Uterus (tissue), 4 donors: ENCODE data around the gene MTHFR. TPM values are rescaled to one million over a fixed set of nuclear protein-coding genes. Genes with fewer than 3 reads are reported as not detected.
A peak's percentile ranks its signal among the peaks of the same experiment; 100 is the strongest.

ENCODE experiments used
- DNase-seq, 2 donors: peaks; one replicate each; pipeline ENCODE4 v3.0.0-alpha.2; 2019 to 2020
- H3K27ac ChIP-seq, 2 donors: fragments of 200-600 bp; sonication (generic); 1 replicate in 1 of 2; 2 replicates in 1 of 2; pipeline ENCODE4 v1.5.1; 2016 to 2018
- H3K27me3 ChIP-seq, 2 donors: fragments of 200-600 bp; sonication (generic); one replicate each; pipeline ENCODE4 v1.5.1; 2018 to 2019; ENCODE audit warnings: control low read depth in 1 of 2
- H3K36me3 ChIP-seq, 2 donors: fragments of 200-600 bp; sonication (generic); one replicate each; pipeline ENCODE4 v1.5.1; 2019; ENCODE audit warnings: control low read depth in 1 of 2
- H3K4me1 ChIP-seq, 2 donors: fragments of 200-600 bp; sonication (generic); one replicate each; pipeline ENCODE4 v1.5.1; 2018 to 2019; ENCODE audit warnings: control low read depth in 1 of 2
- H3K4me3 ChIP-seq, 2 donors: fragments of 200-600 bp; sonication (generic); 1 replicate in 1 of 2; 2 replicates in 1 of 2; pipeline ENCODE4 v1.5.1; 2018 to 2019; ENCODE audit warnings: mild to moderate bottlenecking in 1 of 2
- H3K9me3 ChIP-seq, 2 donors: fragments of 200-600 bp; sonication (generic); one replicate each; pipeline ENCODE4 v1.5.1; 2019; ENCODE audit warnings: control low read depth in 1 of 2
- POLR2A ChIP-seq, 2 donors: fragments of 450-650 bp; IDR thresholded peaks; one replicate each; pipeline ENCODE4 v1.6.1; 2016; ENCODE audit warnings: antibody characterized with exemption in 2 of 2, mild to moderate bottlenecking in 1 of 2, moderate library complexity in 1 of 2
- intact Hi-C: fragments of 100-400 bp; cut with DNase I; formaldehyde crosslinking; loops from one replicate; pipeline ENCODE4 v1.15.1; 2023; ENCODE audit warnings: low total_unique reads
- total RNA-seq, 4 donors: library from RNA; depleted of rRNA in 3 of 4; stranded (reverse); fragments of >200 nt in 3 of 4; gene quantifications; one replicate each; pipeline versions ENCODE4 v1.1.0 to v1.2.4, GENCODE V29; 2014 to 2023
- TF ChIP-seq, protein P1 (sequence below), 4 experiments: fragments of 200-600 bp in 2 of 4; fragments of 450-650 bp in 2 of 4; sonication (generic) in 2 of 4; IDR thresholded peaks; one replicate each; pipeline ENCODE4 v1.5.1; 2016 to 2019; ENCODE audit warnings: antibody characterized with exemption in 4 of 4, mild to moderate bottlenecking in 2 of 4, moderate library complexity in 1 of 4
- donor health status: DM: yes; HTN: yes; CAD: no.

The MTHFR gene
- total RNA-seq, 4 donors from 2014 or later: 15.0 to 56.8 (median 29.9) TPM

DNA sequence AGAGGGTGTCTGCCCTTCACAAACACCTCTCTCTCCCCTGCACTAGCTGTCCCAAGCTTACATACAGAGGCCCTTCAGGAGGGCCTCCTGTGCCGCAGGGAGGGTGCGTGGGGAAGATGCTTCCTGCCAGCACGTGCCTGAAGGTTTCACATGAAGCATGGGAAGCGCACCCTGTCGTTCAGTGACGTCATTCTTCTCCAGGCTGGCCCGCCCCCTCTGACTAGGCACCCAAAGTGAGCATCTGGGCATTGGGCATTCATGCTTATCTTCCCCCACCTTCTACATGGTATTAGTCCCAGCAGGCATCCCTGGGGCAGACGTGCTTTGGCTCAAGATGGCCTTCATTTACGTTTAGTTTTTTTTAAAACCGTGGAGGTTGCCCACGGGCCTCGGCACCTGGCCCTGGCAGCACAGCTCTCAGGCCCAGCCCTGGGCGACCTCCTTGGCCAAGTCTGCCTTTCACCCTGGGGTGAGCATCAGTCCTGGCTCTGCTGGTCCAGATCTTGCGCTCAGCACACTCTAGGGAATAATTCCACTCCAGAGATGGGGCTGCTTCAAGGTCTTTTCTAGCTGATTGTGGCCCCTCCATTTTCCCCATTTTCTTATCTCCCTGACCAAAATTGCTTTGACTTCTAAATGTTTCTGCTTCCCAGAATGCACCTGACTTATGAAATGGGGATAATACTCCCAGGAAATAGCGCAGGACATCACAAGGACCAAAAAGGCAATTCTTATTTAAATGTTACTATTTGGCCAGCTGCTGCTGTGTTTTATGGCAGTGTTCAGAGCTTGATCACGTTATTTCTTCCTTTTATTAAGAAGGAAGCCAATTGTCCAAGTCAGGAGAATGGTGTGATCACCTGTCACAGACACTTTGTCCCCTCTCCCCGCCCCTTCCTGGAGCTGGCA, 35.7 kb upstream of the MTHFR start:
- intact Hi-C loops: no loop called here
- Histone ChIP-seq H3K36me3 (no peaks in the 10 kb centered on the region), H3K27me3 (no peaks in the 10 kb centered on the region), H3K4me1 (no peaks in the 10 kb centered on the region), H3K9me3 (no peaks in the 10 kb centered on the region), H3K27ac (no peak overlapping the region), H3K4me3 (no peak overlapping the region)
- TF ChIP-seq, protein P1, sequence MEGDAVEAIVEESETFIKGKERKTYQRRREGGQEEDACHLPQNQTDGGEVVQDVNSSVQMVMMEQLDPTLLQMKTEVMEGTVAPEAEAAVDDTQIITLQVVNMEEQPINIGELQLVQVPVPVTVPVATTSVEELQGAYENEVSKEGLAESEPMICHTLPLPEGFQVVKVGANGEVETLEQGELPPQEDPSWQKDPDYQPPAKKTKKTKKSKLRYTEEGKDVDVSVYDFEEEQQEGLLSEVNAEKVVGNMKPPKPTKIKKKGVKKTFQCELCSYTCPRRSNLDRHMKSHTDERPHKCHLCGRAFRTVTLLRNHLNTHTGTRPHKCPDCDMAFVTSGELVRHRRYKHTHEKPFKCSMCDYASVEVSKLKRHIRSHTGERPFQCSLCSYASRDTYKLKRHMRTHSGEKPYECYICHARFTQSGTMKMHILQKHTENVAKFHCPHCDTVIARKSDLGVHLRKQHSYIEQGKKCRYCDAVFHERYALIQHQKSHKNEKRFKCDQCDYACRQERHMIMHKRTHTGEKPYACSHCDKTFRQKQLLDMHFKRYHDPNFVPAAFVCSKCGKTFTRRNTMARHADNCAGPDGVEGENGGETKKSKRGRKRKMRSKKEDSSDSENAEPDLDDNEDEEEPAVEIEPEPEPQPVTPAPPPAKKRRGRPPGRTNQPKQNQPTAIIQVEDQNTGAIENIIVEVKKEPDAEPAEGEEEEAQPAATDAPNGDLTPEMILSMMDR (IDR thresholded peaks at IDR 0.05): no peak
- no peak for TF ChIP-seq POLR2A (IDR thresholded peaks at IDR 0.05)
- DNase-seq: no peak

DNA sequence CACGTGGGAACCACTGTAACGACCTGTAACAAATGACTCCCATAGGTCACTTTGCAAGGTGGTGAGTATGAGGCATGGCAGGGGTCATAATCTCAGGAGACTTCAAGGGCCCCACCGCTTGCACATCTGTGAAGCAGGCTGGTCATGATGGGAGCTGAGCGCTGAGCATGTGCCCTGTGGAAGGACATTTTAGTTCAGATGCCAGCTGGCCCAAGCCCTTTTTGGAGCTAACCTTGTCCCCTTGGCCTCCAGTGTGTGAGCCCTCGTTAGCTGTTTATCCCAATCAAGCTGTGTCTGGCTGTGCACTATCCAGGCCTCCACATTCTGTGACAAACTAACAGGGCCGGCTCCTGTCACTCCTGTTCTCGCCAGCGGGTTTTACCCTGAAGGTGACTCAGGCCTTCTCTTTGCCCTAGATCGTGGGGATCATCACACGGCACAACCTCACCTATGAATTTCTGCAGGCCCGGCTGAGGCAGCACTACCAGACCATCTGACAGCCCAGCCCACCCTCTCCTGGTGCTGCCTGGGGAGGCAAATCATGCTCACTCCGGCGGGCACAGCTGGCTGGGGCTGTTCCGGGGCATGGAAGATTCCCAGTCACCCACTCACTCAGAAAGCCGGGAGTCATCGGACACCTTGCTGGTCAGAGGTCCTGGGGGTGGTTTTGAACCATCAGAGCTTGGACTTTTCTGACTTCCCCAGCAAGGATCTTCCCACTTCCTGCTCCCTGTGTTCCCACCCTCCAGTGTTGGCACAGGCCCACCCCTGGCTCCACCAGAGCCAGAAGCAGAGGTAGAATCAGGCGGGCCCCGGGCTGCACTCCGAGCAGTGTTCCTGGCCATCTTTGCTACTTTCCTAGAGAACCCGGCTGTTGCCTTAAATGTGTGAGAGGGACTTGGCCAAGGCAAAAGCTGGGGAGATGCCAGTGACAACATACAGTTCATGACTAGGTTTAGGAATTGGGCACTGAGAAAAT, 34.3 kb upstream of the MTHFR start:
- no peak for DNase-seq
- no peak overlapping the region for H3K27ac ChIP-seq
- no peaks in the 10 kb centered on the region for H3K4me1 ChIP-seq
- intact Hi-C loops: loop anchor here (10.0 kb wide), 1 partner anchor 55 kb away; no protein-coding TSS in a partner anchor
- no peak overlapping the region for H3K4me3 ChIP-seq
- TF ChIP-seq, protein P1 (IDR thresholded peaks at IDR 0.05): no peak
- TF ChIP-seq POLR2A (IDR thresholded peaks at IDR 0.05): no peak
- no peaks in the 10 kb centered on the region for H3K9me3 ChIP-seq
- no peaks in the 10 kb centered on the region for H3K36me3 ChIP-seq
- H3K27me3 ChIP-seq: no peaks in the 10 kb centered on the region

DNA sequence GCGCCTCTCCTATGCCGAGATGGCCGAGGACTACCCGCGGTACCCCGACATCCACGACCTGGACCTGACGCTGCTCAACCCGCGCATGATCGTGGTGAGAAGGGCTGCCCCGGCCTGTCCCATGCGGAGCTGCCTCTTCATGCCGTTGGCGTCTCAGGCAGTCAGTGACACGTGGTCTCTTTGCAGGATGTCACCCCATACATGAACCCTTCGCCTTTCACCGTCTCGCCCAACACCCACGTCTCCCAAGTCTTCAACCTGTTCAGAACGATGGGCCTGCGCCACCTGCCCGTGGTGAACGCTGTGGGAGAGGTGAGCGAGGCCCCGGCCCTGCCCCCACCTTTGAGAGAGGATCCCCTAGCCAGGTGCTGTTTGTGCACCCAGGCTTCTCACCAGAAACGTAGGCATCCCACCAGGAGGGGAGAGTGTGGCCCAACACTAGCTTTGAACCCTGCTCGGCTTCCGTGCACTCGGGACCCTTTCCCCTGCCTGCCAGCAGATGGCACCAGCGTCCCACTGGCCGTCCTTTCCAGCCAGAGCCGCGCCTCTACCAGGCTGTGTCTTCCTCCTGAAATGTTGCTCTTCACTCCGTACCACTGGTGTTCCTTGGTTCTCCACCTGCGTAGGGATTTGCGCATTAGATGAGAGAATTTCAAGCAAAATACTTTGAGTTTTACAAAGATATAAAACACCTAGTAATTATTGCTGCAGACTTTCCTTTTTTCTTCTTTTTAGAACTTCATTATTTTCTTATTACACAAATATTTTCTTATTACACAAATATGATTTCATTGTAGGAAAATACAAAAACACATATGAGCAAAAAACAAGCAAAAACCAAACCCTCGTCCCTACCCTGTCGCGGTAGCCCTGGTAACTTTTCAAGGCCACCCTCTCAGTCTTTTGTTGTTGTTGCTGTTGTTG, 32.8 kb upstream of the MTHFR start:
- no peaks in the 10 kb centered on the region for H3K9me3 ChIP-seq
- no peak overlapping the region for H3K4me3 ChIP-seq
- TF ChIP-seq POLR2A (IDR thresholded peaks at IDR 0.05): no peak
- TF ChIP-seq, protein P1 (IDR thresholded peaks at IDR 0.05): peak; percentile 93 to 96 (median 94)
- H3K27ac ChIP-seq: no peak overlapping the region
- H3K36me3 ChIP-seq: no peaks in the 10 kb centered on the region
- intact Hi-C loops: loop anchor here (10.0 kb wide), 1 partner anchor 56 kb away; no protein-coding TSS in a partner anchor
- peak; percentile 64 to 74 for DNase-seq
- H3K4me1 ChIP-seq: no peaks in the 10 kb centered on the region
- no peaks in the 10 kb centered on the region for H3K27me3 ChIP-seq

DNA sequence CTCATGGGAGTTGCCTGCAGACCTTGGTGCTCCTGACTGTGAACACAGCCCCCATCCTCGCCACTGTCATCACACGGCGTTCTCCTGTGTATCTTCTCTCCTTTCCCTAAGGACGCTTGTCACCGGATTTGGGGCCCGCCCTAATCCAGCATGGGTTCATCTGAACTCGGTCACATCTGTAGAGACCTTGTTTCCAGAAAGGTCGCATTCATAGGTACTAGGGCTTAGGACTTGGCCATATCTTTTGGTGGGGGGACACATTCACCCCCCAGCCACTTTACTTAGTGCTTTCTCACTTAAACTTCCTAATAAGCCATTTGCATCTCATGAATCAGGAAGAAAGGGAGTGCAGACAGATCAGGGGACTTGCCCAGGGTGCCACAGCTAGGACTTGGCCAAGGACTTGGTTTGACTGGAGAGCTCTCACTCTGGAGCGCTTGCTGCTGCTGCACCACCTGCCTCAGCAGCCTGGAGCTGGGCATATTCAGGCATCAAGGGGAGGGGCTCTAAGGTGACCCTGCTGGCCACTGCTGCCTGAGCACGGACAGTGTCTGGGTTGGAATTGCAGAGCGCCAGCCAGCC, 32.1 kb upstream of the MTHFR start:
- Histone ChIP-seq H3K4me3 (no peak overlapping the region), H3K4me1 (no peaks in the 10 kb centered on the region), H3K27ac (no peak overlapping the region), H3K9me3 (no peaks in the 10 kb centered on the region), H3K27me3 (no peaks in the 10 kb centered on the region), H3K36me3 (no peaks in the 10 kb centered on the region)
- intact Hi-C loops: loop anchor here (10.0 kb wide), 1 partner anchor 57 kb away; no protein-coding TSS in a partner anchor
- DNase-seq: no peak
- TF ChIP-seq POLR2A (IDR thresholded peaks at IDR 0.05): no peak
- TF ChIP-seq, protein P1 (IDR thresholded peaks at IDR 0.05): no peak
